Mucosa of descending colon (tissue), 3 donors: ENCODE data around the gene ZBTB22. TPM values are rescaled to one million over a fixed set of nuclear protein-coding genes. Genes with fewer than 3 reads are reported as not detected.

Experiments
- ATAC-seq: fragments of 200-7000 bp; cut with Tn5 transposase; one replicate; pipeline ENCODE4 v1.9.1; 2020; ENCODE audit warnings: mild to moderate bottlenecking, moderate library complexity
- DNase-seq, 3 donors: peaks; one replicate each; pipeline ENCODE4 v3.0.0-alpha.2; 2020
- H3K36me3 ChIP-seq: fragments of 200-600 bp; one replicate; pipeline ENCODE4 v1.8.0; 2021; ENCODE audit warnings: low read depth, mild to moderate bottlenecking
- H3K4me1 ChIP-seq: fragments of 200-600 bp; one replicate; pipeline ENCODE4 v1.8.0; 2021; ENCODE audit warnings: low read depth, mild to moderate bottlenecking
- H3K4me3 ChIP-seq: fragments of 200-600 bp; one replicate; pipeline ENCODE4 v1.8.0; 2021; ENCODE audit warnings: mild to moderate bottlenecking
- H3K9me3 ChIP-seq: fragments of 200-600 bp; one replicate; pipeline ENCODE4 v1.8.0; 2021; ENCODE audit warnings: mild to moderate bottlenecking
- intact Hi-C, 2 donors: fragments of 100-400 bp; cut with DNase I in 1 of 2; cut with micrococcal nuclease in 1 of 2; formaldehyde crosslinking; loops; one replicate each; pipeline versions ENCODE4 v1.11.0 to v1.11.1; 2022; cut with DNase I, micrococcal nuclease
- total RNA-seq, 3 donors: library from RNA; stranded (reverse); fragmentation: NEBNext Ultra II Directional in 2 of 3; extraction: Animal tissue kit (Norgen Biotek cat#: 25700) in 2 of 3; gene quantifications; one replicate each; pipeline versions ENCODE4 v1.2.1 to v1.2.4, GENCODE V29; 2021 to 2023
- TF ChIP-seq, protein P1 (sequence below): fragments of 200-600 bp; IDR thresholded peaks from one replicate; pipeline ENCODE4 v1.8.0; 2022; ENCODE audit warnings: antibody characterized with exemption, mild to moderate bottlenecking
- donor health status: DM: no; HTN: no; CAD: no; lungs with moderate emphysema.
- donor health status: DM: no; HTN: no; CAD: no.
- donor health status: DM: no; HTN: yes; CAD: no.

ZBTB22 gene
- total RNA-seq, 3 donors from 2014 or later, result 18.5 to 23.7 (median 20.1) TPM

- H3K4me1 ChIP-seq, result peaks cover 20% of the 10 kb centered on the region
- DNase-seq (peak in 1 of 3 donors; percentile 33), ATAC-seq (no peak)
- peaks cover 5% of the 10 kb centered on the region for H3K36me3 ChIP-seq
- intact Hi-C loops, result no loop called here
- H3K9me3 ChIP-seq, result no peaks in the 10 kb centered on the region
- no peak overlapping the region for H3K4me3 ChIP-seq
- TF ChIP-seq, protein P1, sequence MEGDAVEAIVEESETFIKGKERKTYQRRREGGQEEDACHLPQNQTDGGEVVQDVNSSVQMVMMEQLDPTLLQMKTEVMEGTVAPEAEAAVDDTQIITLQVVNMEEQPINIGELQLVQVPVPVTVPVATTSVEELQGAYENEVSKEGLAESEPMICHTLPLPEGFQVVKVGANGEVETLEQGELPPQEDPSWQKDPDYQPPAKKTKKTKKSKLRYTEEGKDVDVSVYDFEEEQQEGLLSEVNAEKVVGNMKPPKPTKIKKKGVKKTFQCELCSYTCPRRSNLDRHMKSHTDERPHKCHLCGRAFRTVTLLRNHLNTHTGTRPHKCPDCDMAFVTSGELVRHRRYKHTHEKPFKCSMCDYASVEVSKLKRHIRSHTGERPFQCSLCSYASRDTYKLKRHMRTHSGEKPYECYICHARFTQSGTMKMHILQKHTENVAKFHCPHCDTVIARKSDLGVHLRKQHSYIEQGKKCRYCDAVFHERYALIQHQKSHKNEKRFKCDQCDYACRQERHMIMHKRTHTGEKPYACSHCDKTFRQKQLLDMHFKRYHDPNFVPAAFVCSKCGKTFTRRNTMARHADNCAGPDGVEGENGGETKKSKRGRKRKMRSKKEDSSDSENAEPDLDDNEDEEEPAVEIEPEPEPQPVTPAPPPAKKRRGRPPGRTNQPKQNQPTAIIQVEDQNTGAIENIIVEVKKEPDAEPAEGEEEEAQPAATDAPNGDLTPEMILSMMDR, result no peak
Measured at GRCh38 chr6:33324125-33324524, 6.6 kb upstream of the ZBTB22 start.

DNA sequence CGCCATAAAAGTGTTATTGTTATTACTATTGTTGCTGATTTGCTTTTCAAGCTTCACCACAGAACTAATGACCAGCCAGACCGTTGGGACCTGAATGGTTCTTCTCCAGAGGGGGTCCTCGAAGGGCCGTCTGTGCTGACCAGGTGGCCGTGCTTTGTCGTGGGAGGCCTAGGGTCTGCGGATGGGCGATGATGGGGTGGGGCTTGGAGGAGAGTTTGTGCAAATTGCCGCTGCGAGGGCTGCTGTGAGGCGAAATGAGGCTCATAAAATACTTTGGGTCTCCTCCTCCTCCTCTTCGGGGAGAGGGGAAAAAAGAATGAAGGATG, 6.0 kb upstream of the ZBTB22 start:
- H3K9me3 ChIP-seq, result no peaks in the 10 kb centered on the region
- H3K36me3 ChIP-seq, result peaks cover 5% of the 10 kb centered on the region
- H3K4me3 ChIP-seq, result peak overlapping the region; percentile 54
- H3K4me1 ChIP-seq, result peaks cover 22% of the 10 kb centered on the region
- no peak for ATAC-seq
- TF ChIP-seq, protein P1, result no peak
- intact Hi-C loops, result no loop called here
- peak in 1 of 3 donors; percentile 74 for DNase-seq

DNA sequence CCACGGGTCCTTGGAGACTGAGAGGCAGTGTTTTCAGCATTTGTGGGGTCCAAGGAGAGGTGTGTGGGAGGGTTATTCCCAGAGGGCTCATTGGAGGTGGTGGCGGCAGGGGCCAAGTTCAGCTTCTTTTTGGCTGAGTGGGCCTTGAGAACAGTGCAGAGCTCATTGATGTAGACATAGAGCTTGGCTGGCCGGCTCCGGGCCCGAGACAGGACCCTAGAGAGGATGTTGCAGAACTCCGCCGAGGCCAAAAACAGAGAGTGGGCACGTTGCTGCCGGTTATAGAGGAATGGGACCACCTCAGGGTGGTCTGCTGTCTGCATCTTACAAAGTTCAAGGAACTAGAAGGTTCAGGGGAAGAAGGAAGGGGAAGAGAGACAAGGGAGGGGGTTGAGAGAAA, 3.7 kb upstream of the ZBTB22 start:
- peaks cover 5% of the 10 kb centered on the region for H3K36me3 ChIP-seq
- H3K9me3 ChIP-seq, result no peaks in the 10 kb centered on the region
- no peak overlapping the region for H3K4me3 ChIP-seq
- no peak for DNase-seq
- TF ChIP-seq, protein P1, result no peak
- intact Hi-C loops, result no loop called here
- ATAC-seq, result no peak
- H3K4me1 ChIP-seq, result peaks cover 30% of the 10 kb centered on the region

DNA sequence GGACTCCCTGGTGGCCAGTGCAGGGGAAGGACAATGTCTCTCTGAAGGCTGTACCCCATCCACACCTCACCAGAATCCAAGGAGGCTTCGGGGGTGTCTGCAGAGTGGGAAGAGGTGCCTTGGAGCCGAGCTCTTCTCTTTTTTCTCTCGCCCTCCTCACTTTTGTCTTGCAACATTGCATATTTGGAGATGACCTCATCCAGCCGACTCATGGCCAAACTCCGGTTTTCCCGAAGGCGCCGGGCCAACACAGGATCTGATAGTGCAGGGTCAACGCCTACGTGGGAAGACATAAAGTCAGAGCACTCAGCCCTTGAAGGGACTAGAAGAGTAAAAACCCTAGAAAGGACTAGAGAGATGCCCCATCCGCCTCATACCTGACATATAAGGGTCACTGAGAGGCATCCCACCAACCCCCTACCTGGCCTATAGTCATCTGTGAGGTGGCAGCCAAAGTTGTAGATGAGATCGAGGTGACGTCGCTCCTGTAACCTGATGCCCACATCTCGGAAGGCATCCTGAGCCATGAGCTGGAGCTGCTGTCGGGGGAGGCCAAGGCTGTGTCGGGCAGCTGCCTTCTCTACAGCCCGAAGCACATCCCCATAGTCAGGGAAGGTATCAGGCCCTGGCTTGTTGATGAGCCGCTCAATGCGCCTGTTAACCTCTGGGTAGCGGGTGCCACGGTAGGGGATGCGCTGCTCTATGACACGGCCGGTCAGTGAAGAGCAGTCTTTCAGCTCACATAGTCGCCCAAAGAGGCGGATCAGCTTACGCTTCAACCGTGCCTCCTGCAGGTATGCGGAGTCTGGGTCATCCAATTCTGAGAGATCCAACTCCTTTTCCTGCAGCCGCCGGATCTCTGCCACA, 3.0 kb upstream of the ZBTB22 start:
- ATAC-seq (no peak), DNase-seq (peak; percentile 38 to 62 (median 44))
- TF ChIP-seq, protein P1, result no peak
- Histone ChIP-seq H3K9me3 (no peaks in the 10 kb centered on the region), H3K4me1 (peaks cover 30% of the 10 kb centered on the region), H3K36me3 (peaks cover 5% of the 10 kb centered on the region), H3K4me3 (no peak overlapping the region)
- intact Hi-C loops, result no loop called here

- ATAC-seq, result no peak
- intact Hi-C loops, result no loop called here
Measured at GRCh38 chr6:33319939-33320314, 2.4 kb upstream of the ZBTB22 start.

More at GRCh38 chr6:33319939-33320314, 2.4 kb upstream of the ZBTB22 start:
- TF ChIP-seq, protein P1, result no peak
- no peaks in the 10 kb centered on the region for H3K9me3 ChIP-seq
- peaks cover 36% of the 10 kb centered on the region for H3K4me1 ChIP-seq
- no peak for DNase-seq
- no peak overlapping the region for H3K4me3 ChIP-seq
- H3K36me3 ChIP-seq, result peaks cover 5% of the 10 kb centered on the region
